HG02885 (cell line): ENCODE results near the gene BRD1.
"Not testable (repeated sequence)": the region's sequence is repeated elsewhere in the genome, so short reads cannot be mapped to it uniquely, and the experiment has no call there.

Experiments
- ATAC-seq: cut with Tn5 transposase; IDR thresholded peaks from one replicate; pipeline ENCODE4 v1.9.1; 2021; ENCODE audit warnings: mild to moderate bottlenecking; ENCODE audit not compliant: unreplicated experiment, poor library complexity

The BRD1 gene

DNA sequence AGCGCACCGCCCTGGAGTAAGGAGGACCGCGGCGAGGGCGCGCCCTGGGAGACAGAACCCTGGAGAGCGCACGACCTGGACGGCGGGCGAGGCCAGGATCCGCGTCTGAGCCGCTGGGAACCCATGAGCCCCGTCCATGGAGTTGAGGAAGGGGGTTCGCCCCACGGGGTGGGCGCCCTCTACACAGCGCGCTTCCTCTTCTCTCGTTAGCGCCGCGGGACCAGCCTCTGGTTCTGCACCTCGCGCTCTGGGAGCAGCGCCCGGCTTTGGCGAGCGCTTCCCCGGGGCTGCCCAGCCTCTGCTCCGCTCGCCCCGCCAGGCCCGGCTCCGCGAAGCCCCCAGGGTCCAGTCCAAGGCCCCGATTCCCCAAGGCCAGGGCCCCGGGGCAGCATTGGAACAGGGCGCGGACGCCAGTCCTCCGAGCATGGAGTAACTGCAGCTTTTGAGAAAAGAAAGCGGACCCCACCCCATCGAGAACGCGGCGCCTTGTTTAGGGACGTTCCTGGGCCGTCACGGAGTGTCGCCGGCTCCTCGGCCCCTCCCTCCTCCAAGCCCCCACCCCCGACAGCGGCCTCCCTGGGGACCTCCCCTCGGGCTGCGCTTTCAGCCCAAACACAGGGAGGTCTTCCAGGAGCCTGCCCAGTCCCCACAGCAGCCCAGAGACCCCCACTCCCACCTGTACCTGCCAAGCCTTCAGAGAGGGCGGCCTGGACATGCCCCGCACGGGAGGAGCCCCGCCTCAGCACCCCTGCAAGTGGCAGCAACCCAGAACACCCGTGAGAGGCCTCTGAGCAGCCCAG lies 56.2 kb downstream of the BRD1 start:
- ATAC-seq: no peak

DNA sequence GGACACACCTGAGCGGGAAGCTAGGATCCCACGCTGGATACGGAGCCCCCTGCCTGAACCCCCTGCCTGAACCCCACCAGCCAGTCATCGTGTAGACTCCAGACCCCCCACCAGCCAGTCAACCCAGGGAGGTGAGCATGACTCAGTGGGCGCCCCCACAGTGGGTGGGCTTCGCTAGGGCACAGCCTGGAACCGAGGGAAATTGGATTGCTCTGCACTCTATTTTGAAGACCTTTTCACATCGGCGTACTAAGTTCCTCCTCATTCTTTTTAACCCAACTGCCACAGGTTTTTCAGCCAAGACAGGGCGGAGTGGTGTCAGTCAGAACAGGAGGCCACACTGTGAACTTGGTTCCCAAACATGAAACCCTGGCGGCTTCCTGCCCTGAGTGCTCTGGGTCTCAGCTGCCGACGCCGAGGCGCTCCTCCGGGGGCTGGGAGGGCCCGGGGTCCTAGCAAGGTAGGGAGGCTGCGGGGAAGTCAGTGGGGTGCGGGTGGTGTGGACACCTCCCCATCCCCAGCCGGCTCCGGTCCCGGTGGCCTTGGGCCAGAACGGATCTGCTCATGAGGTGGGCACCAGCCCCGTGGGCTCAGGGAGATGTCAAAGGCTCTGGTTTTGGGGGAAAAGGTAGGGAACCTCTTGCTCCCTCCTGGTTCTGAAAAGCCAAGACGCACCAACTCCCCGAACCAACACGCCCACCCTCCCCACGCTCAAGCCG lies 57.0 kb downstream of the BRD1 start:
- ATAC-seq: no peak

DNA sequence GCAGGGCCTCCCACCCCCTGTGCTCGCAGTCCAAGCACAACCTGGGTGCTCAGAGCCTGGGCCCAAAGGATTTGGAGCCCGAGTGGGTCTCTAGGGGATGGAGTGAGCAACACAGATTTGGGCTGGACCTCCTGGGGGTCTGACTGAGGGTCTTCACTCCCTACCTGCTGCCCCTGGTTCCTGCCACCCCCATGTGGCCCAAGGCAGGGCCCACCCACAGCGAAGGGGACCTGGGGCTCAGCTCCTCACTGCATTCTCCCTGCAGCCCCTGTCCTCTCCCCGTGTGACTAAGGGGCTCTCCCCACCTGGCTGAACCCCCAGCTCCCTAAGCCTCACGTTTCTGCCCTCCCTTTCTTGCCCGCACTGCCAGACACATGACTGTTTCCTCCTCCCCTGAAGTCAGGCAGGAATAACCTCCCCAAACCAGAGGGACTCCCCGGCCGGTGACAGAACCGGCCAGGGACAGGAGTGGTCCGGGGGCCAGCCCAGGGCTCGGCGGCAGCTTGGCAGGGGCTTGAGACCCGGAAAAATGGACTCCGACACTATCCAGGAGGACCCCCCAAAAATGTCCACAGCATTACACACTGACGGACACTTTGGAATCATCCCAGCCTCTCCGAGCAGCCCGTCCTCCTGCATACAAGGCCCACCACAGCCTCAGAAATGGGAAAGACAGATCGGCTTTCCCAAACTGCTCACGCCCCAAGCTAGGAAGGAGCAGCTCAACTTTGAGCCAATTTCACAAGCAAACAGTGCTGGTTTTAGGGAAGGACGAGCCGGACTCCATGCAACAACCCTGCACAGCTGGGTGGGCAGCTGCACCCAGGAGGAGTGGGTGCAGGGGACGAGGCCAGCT lies 57.8 kb downstream of the BRD1 start:
- ATAC-seq: no peak

DNA sequence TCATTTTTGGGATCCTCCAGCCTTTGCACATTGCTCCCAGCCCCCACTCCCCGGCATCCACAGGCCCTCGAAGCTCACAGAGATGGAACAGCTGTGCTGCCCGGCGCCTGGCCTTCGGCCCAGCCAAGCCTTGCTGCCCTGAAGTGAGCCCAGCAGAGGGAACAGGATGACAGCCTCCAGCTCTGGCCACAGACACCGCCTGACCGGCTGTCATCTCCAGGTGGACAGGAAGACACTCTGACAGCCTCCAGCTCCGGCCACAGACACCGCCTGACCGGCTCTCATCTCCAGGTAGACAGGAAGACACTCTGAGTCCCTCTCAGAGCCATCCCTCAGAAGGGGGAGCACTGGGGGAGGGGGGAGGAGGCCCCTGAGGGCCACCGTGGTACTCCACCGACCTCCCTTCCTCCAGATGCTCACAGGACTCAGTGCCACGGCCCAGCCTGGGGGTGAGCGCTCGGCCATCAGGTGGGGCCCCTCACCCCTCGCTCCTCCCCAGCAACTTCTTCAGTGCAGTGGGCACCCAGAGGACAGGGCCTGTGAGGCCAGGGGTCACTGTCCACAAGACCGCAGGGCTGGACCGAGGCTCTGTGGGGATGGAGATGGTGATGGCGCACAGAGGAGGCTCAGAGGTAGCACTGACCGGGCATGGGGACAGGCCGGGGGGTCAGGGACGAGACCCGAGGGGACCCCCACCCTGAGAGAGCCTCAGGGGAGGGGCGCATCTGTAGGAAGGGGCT lies 58.6 kb downstream of the BRD1 start:
- no peak for ATAC-seq

DNA sequence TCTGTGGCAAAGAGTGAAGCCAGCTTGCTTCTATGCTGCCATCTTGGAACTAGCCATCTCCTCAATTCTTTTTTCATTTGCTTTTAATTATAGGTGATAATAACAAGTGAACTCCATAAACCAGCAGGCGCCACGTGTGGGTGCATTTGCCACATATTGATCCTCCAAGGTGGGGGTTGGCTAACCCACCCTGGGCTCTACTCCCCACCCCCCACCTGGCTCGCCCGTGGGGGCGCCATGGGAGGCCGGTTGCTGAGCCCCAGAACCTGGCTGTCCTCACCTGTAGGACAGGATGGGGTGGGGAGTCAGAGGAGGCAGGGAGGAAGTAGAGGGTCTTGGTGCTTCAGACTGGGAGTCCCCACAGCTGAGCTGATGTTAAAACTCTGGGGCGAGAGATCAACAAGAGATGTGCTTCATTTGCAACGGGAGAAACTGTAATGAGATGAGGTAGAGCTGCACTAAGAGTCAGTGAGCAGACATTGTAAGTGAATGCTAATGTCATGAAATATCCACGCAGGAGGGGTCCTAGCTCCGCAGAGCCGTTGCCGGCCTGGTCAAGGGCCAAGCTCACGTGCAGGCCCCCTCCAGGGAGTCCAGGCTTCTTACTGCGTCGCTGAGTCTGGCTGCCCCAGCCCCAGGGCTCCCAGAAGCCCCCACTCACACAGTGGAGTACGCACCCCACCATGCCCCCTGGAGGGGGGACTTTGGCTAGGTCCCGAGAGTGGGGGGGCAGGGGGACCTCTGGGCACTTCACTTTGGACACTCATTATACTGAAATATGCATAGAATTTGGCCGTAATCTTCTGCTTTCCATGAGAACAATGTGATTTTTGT lies 59.4 kb downstream of the BRD1 start:
- ATAC-seq: no peak

DNA sequence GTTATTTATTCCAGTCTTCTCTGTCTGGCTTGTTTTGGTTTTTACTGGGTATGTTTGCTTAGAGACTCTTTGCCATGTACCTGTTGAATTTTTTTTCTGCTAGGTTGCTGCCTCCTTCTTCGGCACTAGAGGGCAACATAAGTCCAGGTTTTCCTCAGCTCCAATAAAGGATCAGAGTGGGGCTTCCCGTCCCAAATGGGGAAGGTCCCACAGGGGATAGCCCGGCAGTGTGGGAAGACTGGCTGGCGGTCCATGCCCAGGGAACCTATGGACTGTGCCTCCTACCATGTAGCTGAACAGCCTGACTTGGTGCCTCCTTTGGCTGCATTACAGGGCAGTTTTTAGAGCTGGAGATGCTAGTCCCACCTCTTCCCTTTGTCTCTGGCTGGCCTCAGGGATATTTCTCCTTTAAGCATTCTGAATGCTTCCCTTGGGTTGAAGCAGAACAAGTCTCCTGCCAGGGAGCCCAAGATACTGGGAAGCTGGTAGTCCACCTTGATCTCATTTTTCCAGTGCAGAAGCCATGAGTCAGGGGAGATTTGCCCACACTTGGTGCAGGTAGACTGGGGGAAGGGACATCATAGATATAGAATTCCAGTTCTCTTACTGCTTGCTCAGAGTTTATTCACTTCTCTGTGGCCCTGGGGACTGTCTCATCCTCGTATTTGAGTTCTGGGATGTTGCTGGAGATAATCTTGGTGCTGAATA lies 60.2 kb downstream of the BRD1 start:
- ATAC-seq: no peak

DNA sequence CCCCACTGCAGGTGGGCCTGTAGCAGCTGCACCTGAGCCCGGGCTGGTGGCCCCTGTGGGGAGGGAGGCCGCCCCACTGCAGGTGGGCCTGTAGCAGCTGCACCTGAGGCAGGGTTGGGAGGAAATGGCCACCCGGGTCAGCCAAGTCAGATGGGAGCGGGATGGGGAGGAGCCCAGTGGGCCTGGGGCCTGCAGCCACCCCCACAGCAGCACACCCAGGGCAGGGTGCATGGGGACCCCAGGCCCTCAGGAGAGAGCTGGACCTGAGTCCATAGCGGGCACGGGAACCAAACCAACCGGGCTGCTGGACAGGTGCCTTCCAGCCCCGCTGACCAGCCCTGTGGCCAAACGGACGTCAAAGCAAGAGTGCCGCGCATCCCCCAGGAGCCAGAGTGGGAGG lies 61.7 kb downstream of the BRD1 start:
- ATAC-seq: no peak

DNA sequence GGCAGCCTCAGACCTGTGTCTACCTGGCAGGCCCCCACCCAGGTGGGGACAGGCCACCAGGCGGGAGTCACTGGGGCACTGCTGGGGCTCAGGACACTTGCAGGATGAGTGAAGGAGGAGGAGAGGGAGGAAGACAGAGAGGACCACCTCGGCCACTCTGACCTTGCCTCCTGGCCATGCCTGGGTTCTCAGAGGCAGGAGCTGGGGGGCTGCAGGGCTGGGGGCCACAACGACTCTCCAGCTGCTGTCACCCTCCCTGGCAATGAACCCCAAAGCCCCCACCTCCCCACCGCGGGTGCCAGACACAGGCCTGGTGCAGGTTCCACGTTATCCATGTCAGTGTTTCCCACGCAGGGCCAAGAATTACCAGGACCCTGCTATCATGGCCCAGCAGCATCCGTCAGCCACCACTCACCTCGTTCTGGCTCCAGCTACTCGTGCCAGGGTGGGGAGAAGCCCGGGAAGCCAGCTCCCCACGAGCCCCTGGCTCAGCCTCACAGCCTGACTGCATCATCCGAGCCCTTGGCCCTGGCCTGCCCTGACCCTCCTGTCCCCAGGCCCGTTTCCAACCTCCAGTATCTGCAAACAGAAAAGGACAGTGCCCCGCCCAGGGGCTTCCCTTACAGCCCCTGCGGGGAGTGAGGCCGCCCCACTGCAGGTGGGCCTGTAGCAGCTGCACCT lies 62.4 kb downstream of the BRD1 start:
- ATAC-seq: no peak

DNA sequence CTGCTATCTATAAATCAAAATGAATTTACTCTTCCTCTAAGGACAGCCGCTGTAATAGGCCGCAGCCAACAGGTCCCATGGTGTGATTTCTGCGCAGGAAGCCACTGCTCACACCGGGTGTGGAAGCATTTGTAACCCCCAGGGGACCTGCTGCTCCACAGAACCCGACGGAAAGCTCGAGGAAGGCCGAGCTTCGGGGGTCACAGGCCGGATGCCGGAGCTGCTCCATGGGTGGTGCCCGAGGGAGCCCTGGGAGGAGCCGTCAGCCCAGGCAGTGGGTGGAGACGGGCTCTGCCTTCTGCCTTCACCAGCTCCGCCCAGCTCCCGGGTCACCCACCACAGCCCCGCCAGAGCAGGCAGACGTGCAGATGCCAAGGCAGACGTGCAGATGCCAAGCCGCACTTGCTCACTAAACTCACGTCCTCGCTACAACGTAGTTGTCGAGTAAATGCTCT lies 63.5 kb downstream of the BRD1 start:
- no peak for ATAC-seq

DNA sequence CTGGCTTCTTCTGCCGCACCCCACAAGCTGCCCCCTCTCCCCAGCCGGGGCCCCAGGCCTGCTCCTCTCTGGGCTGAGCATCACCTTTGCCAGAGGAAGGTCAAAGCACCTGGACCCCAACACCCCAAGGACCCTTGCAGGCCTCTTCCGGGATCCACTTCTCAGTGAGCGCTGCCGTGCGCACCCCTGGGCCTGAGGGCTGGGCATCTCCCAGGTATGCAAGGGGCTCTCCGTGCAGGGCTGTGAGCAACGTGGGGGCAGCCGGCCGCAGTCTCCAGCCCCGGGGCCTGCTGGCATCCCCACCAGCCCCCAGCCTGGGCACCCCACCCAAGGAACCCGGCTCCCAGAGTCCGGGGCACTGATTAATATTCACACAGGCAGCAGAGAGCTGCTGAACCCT lies 64.0 kb downstream of the BRD1 start:
- no peak for ATAC-seq

DNA sequence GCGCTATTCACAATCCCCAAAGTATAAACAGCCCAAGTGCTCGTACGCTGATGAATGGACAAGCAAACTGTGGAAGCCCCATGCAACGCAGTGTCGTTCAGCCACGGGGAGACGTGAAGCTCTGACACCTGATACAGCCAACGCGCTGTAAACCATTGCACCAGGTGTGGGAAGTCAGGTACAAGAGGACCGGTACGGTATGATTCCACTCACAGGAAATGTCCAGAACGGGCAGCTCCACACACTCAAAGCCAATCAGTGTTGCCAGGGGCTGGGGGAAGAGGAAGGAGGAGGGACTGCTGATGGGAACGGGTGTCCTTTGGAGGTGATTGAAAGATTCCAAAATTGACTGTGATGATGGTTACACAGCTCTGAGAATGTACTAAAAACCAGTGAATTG lies 64.5 kb downstream of the BRD1 start:
- ATAC-seq: no peak

DNA sequence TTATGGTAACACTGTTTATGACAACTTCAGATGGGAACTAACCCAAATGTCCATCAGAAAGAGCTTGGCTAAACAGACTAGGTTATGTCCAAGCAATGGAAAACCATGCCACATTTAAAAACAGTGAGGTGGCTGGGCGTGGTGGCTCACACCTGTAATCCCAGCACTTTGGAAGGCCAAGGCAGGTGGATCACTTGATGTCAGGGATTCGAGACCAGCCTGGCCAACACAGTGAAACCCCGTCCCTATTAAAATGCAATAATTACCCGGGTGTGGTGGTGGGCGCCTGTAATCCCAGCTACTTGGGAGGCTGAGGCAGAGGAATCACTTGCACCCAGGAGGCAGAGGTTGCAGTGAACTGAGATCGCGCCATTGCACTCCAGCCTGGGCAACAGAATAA lies 65.1 kb downstream of the BRD1 start:
- ATAC-seq: not testable (repeated sequence)

DNA sequence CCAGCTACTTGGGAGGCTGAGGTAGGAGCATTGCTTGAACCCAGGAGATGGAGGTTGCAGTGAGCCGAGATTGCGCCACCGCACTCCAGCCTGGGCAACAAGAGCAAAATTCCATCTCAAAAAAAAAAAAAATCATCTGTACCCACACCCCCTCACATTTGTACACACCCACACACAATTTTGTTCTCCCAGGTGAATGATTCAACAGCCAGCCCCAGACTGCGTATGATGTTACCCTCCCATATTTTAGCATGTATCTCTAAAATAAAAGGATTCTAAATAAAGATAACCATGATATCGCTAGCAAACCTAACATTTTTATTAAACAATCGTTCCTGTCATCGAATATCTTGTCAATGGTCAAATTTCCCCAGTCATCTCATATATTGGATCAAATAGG lies 65.8 kb downstream of the BRD1 start:
- no peak for ATAC-seq

DNA sequence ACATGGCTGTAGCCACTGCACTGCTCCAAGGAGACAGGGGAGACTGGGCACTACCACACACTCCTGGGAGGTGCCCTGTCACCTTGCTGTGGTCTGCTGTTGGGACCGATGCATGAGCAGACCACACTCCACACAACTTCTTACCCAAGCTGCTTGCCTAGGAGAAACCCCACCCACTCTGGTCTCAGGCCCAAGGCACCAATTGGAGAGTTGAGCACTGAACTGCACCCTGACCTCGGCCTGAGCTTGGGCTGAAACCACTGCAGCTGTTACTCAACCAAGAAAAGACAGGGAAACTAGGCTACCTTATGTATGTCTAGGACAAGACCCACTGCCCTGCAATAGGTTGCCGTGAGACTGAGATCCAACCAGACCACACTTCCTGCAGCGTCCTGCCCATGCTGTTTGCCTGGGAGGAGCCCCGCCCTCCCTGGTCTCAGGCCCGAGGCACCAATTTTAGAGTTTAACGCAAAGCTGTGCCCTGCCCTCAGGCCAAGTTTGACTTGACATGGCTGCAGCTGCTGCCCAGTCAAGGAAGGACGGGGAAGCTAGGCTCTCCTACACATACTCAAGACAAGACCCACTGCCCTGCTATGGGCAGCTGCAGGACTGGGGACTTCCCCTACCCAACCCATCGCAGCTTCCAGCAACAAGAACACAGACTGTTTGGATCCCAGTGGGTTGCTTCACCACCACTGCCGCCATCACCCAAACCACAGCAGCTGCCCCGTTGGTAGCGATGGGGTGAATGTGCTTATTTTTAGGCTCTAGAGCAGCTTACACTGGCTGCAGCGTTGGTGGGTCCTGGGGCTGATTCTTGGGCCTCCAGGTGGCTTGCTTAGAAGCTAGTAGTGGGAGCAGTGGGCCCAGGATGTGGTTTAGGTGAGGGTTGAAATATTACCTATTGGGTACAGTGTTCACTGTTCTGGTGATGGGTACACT lies 66.8 kb downstream of the BRD1 start:
- ATAC-seq: no peak

DNA sequence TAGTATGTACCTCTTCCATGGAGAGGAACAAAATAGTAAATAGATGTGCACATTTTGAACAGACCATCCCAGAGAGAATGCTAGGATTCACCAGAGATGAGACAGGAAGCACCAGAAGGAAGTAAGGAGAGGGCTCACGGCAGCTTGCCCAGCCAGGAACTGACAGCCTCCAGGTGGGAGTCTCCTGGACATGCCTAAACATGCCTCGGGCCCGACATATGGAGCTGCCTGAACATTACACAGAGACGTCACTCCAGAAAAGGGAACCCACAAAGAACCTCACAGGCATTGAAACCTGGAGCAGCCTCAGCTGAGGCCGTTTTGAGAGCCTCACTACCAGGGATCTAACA lies 67.4 kb downstream of the BRD1 start:
- ATAC-seq: no peak

DNA sequence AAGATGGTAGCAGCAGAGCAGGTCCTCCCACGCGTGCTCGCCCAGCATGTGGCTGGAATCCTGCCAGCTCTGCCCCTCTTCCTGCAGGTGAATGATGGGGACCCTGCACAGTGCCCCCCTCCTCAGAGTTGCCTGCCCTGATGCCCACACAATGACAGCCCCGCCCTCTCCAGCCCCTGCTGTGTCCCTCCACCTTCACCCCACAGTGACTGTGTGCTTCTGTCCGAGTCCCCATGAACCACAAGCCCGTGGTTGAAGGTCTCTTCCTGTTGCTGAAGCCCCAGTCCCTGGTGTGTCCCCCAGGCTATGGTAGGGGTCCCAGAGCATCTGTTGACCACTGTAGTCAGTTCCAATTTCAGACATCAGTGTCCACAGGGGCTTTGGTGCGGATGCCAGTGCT lies 71.0 kb downstream of the BRD1 start:
- ATAC-seq: no peak

DNA sequence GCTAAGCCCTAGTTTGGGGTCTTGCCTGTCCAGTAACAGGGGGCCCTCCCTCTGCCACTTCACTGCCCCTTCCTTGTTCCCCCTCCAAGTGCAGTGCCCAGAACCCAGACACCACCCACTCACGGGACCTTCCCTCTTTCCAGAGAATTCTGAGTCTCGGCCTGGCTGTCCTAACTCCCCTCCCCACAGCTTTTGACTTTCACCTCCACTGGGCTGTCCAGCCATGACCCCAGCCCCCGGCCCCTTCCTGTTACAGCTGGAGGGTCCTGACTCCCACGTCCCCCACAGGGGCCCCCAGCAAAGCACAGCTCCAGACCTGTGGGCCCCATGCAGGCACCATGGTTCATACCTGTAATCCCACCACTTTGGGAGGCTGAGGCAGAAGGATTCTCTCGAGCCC lies 71.5 kb downstream of the BRD1 start:
- no peak for ATAC-seq
